ENCODE measurements around the gene SIPA1L2.
"Not testable (repeated sequence)": the region's sequence is repeated elsewhere in the genome, so short reads cannot be mapped to it uniquely, and the experiment has no call there.

Gene SIPA1L2

GRCh38 chr1:232613752-232614381 lies 16.1 kb downstream of the SIPA1L2 start:
- no peak overlapping the region for H3K27ac ChIP-seq (ENCODE audit: low read depth, low read length)
- no peaks in the 10 kb centered on the region for H3K9me3 ChIP-seq (ENCODE audit: control insufficient read depth, insufficient read depth, low read length)
- no peaks in the 10 kb centered on the region for H3K36me3 ChIP-seq (ENCODE audit: control insufficient read depth, insufficient read depth, low read length)
- no peak overlapping the region for H3K4me3 ChIP-seq (ENCODE audit: low read depth, low read length)
- H3K27me3 ChIP-seq (ENCODE audit: control insufficient read depth, insufficient read depth, low read length): no peaks in the 10 kb centered on the region
- no peak overlapping the region for H3K9ac ChIP-seq (ENCODE audit: low read depth, low read length)
- peaks cover 25% of the 10 kb centered on the region for H3K4me1 ChIP-seq (ENCODE audit: control insufficient read depth, insufficient read depth, low read length)

GRCh38 chr1:232612836-232613235 lies 17.1 kb downstream of the SIPA1L2 start:
- peaks cover 23% of the 10 kb centered on the region for H3K4me1 ChIP-seq (ENCODE audit: control insufficient read depth, insufficient read depth, low read length)
- H3K9me3 ChIP-seq (ENCODE audit: control insufficient read depth, insufficient read depth, low read length); H3K27ac ChIP-seq (ENCODE audit: low read depth, low read length); H3K9ac ChIP-seq (ENCODE audit: low read depth, low read length); H3K36me3 ChIP-seq (ENCODE audit: control insufficient read depth, insufficient read depth, low read length); H3K4me3 ChIP-seq (ENCODE audit: low read depth, low read length); H3K27me3 ChIP-seq (ENCODE audit: control insufficient read depth, insufficient read depth, low read length): not testable (repeated sequence)

- H3K4me1 ChIP-seq (ENCODE audit: control insufficient read depth, insufficient read depth, low read length): peaks cover 18% of the 10 kb centered on the region
- H3K27me3 ChIP-seq (ENCODE audit: control insufficient read depth, insufficient read depth, low read length): no peaks in the 10 kb centered on the region
- H3K9ac ChIP-seq (ENCODE audit: low read depth, low read length): no peak overlapping the region
- no peak overlapping the region for H3K4me3 ChIP-seq (ENCODE audit: low read depth, low read length)
- no peaks in the 10 kb centered on the region for H3K9me3 ChIP-seq (ENCODE audit: control insufficient read depth, insufficient read depth, low read length)
- H3K27ac ChIP-seq (ENCODE audit: low read depth, low read length): no peak overlapping the region
- H3K36me3 ChIP-seq (ENCODE audit: control insufficient read depth, insufficient read depth, low read length): no peaks in the 10 kb centered on the region
Observed at GRCh38 chr1:232611834-232612233, 18.1 kb downstream of the SIPA1L2 start.

- not testable (repeated sequence) for H3K36me3 ChIP-seq (ENCODE audit: control insufficient read depth, insufficient read depth, low read length); H3K9me3 ChIP-seq (ENCODE audit: control insufficient read depth, insufficient read depth, low read length); H3K27me3 ChIP-seq (ENCODE audit: control insufficient read depth, insufficient read depth, low read length); H3K4me3 ChIP-seq (ENCODE audit: low read depth, low read length); H3K27ac ChIP-seq (ENCODE audit: low read depth, low read length); H3K9ac ChIP-seq (ENCODE audit: low read depth, low read length)
- H3K4me1 ChIP-seq (ENCODE audit: control insufficient read depth, insufficient read depth, low read length): peaks cover 11% of the 10 kb centered on the region
Observed at GRCh38 chr1:232610902-232611745, 18.8 kb downstream of the SIPA1L2 start.

- Histone ChIP-seq H3K9ac (ENCODE audit: low read depth, low read length) (no peak overlapping the region), H3K9me3 (ENCODE audit: control insufficient read depth, insufficient read depth, low read length) (no peaks in the 10 kb centered on the region), H3K36me3 (ENCODE audit: control insufficient read depth, insufficient read depth, low read length) (no peaks in the 10 kb centered on the region), H3K27me3 (ENCODE audit: control insufficient read depth, insufficient read depth, low read length) (no peaks in the 10 kb centered on the region), H3K27ac (ENCODE audit: low read depth, low read length) (no peak overlapping the region), H3K4me1 (ENCODE audit: control insufficient read depth, insufficient read depth, low read length) (peaks cover 7% of the 10 kb centered on the region), H3K4me3 (ENCODE audit: low read depth, low read length) (no peak overlapping the region)
Observed at GRCh38 chr1:232610192-232610901, 19.6 kb downstream of the SIPA1L2 start.

GRCh38 chr1:232608427-232608826 lies 21.5 kb downstream of the SIPA1L2 start:
- Histone ChIP-seq H3K4me3 (ENCODE audit: low read depth, low read length) (no peak overlapping the region), H3K36me3 (ENCODE audit: control insufficient read depth, insufficient read depth, low read length) (no peaks in the 10 kb centered on the region), H3K4me1 (ENCODE audit: control insufficient read depth, insufficient read depth, low read length) (no peaks in the 10 kb centered on the region; the same call in 1 of the 2 replicates), H3K9me3 (ENCODE audit: control insufficient read depth, insufficient read depth, low read length) (no peaks in the 10 kb centered on the region), H3K27ac (ENCODE audit: low read depth, low read length) (no peak overlapping the region), H3K9ac (ENCODE audit: low read depth, low read length) (no peak overlapping the region), H3K27me3 (ENCODE audit: control insufficient read depth, insufficient read depth, low read length) (no peaks in the 10 kb centered on the region)

- no peaks in the 10 kb centered on the region for H3K9me3 ChIP-seq (ENCODE audit: control insufficient read depth, insufficient read depth, low read length)
- no peak overlapping the region for H3K4me3 ChIP-seq (ENCODE audit: low read depth, low read length)
- no peaks in the 10 kb centered on the region for H3K36me3 ChIP-seq (ENCODE audit: control insufficient read depth, insufficient read depth, low read length)
- H3K27me3 ChIP-seq (ENCODE audit: control insufficient read depth, insufficient read depth, low read length): no peaks in the 10 kb centered on the region
- no peaks in the 10 kb centered on the region for H3K4me1 ChIP-seq (ENCODE audit: control insufficient read depth, insufficient read depth, low read length)
- H3K27ac ChIP-seq (ENCODE audit: low read depth, low read length): no peak overlapping the region
- H3K9ac ChIP-seq (ENCODE audit: low read depth, low read length): no peak overlapping the region
Observed at GRCh38 chr1:232602622-232603021, 27.3 kb downstream of the SIPA1L2 start.

GRCh38 chr1:232600424-232601258 lies 29.3 kb downstream of the SIPA1L2 start:
- H3K4me1 ChIP-seq (ENCODE audit: control insufficient read depth, insufficient read depth, low read length): no peaks in the 10 kb centered on the region
- H3K9ac ChIP-seq (ENCODE audit: low read depth, low read length): no peak overlapping the region

GRCh38 chr1:232599178-232600041 lies 30.5 kb downstream of the SIPA1L2 start:
- Histone ChIP-seq H3K27ac (ENCODE audit: low read depth, low read length) (no peak overlapping the region), H3K4me3 (ENCODE audit: low read depth, low read length) (no peak overlapping the region), H3K9ac (ENCODE audit: low read depth, low read length) (no peak overlapping the region), H3K9me3 (ENCODE audit: control insufficient read depth, insufficient read depth, low read length) (no peaks in the 10 kb centered on the region), H3K4me1 (ENCODE audit: control insufficient read depth, insufficient read depth, low read length) (no peaks in the 10 kb centered on the region), H3K27me3 (ENCODE audit: control insufficient read depth, insufficient read depth, low read length) (no peaks in the 10 kb centered on the region), H3K36me3 (ENCODE audit: control insufficient read depth, insufficient read depth, low read length) (no peaks in the 10 kb centered on the region)

More at GRCh38 chr1:232600424-232601258, 29.3 kb downstream of the SIPA1L2 start:
- H3K9me3 ChIP-seq (ENCODE audit: control insufficient read depth, insufficient read depth, low read length): no peaks in the 10 kb centered on the region
- no peak overlapping the region for H3K27ac ChIP-seq (ENCODE audit: low read depth, low read length)
- no peak overlapping the region for H3K4me3 ChIP-seq (ENCODE audit: low read depth, low read length)
- H3K27me3 ChIP-seq (ENCODE audit: control insufficient read depth, insufficient read depth, low read length): no peaks in the 10 kb centered on the region
- H3K36me3 ChIP-seq (ENCODE audit: control insufficient read depth, insufficient read depth, low read length): no peaks in the 10 kb centered on the region

GRCh38 chr1:232598837-232599177 lies 31.1 kb downstream of the SIPA1L2 start:
- Histone ChIP-seq H3K9ac (ENCODE audit: low read depth, low read length) (no peak overlapping the region), H3K4me3 (ENCODE audit: low read depth, low read length) (no peak overlapping the region), H3K27me3 (ENCODE audit: control insufficient read depth, insufficient read depth, low read length) (no peaks in the 10 kb centered on the region), H3K9me3 (ENCODE audit: control insufficient read depth, insufficient read depth, low read length) (no peaks in the 10 kb centered on the region), H3K4me1 (ENCODE audit: control insufficient read depth, insufficient read depth, low read length) (no peaks in the 10 kb centered on the region), H3K27ac (ENCODE audit: low read depth, low read length) (no peak overlapping the region), H3K36me3 (ENCODE audit: control insufficient read depth, insufficient read depth, low read length) (no peaks in the 10 kb centered on the region)
